Fibroblast of peridontal ligament (primary cell): ENCODE data around the gene CAMK2G.
"Not testable (repeated sequence)": the region's sequence is repeated elsewhere in the genome, so short reads cannot be mapped to it uniquely, and the experiment has no call there.

Experiments
- DNase-seq: peaks from one replicate; pipeline ENCODE4 v3.0.0-alpha.2; 2010; ENCODE audit errors: extremely low read depth

The CAMK2G gene

DNA sequence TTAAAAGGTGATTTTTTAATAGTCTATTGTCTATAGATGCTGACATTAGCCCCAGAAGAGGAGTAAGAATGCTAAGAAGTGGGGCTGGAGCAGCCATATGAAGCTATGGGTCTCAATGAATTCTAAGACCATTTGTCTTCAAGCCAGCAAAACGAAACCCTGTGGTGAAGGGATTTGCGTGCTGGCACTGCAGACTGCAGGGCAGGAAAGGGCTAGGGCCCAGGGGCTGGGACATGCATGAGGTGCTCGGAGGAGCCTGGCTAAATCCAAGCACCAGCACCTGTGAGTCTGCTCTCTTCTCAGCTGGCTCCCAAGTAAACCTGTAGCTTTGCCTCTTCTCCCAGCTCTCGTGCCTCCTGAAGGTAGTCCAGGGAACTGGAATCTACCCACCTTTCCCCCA lies 61.7 kb downstream of the CAMK2G start:
- DNase-seq, result no peak

- peak; percentile 28 for DNase-seq
These were observed 63.5 kb downstream of the CAMK2G start for GRCh38 chr10:73810735-73811465.

DNA sequence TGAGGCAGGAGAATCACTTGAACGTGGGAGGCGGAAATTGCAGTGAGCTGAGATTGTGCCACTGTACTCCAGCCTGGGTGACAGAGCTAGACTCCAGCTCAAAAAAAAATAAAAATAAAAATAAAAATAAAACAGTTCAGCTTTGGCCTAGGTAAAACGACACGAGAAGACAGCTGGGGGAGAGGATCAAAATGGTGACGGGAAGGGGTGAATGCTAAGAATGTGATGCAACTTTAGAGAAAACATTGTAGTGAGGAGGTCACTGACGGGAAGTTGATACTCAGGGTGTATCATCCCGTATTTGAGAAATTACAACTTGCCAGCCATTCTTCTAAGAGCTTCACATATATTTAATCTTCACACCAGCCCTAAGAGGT lies 64.0 kb downstream of the CAMK2G start:
- DNase-seq, result peak; percentile 40

- DNase-seq, result no peak
These were observed 65.1 kb downstream of the CAMK2G start for GRCh38 chr10:73809061-73809818.

DNA sequence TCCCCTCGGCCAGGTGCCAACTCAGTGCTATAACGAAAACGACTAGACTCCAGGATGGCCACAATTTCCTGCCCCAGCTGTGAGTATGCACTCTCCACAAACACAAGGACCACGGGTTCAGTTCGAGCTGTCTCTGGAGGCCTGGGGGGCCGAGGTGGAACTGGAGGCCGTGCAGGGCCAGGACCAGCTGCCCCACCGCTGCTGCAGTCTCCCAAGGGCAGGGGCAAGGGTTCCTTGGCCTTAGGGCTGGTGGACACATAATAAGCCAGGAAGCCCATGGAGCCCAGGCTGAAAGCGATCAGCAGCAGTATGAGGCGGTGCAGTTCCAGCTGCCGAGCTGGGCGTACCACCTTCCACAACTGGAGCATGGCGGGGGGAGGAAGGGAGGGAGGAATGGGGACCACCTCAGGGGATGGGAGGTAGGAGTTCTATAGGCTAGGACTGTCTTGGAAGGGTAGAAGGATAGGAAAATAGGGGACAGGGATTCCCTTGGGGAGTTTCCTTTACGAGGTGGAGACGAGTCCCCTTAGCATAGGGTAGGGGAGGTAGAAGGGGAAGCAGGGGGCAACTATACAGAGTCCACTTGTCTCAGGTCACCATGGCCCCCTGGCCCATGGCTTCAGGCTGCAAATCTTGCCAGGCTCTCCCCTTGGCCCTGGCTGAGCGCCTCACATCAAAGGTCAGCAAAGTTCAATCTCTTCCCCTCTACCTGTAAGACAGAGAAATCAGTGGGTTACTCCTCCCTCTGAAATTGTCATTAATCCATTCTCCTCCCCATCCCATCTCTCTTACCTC lies 66.1 kb downstream of the CAMK2G start:
- no peak for DNase-seq

- DNase-seq, result no peak
These were observed 66.9 kb downstream of the CAMK2G start for GRCh38 chr10:73807471-73807870.

GRCh38 chr10:73806176-73806950 lies 68.0 kb downstream of the CAMK2G start:
- DNase-seq, result no peak

DNA sequence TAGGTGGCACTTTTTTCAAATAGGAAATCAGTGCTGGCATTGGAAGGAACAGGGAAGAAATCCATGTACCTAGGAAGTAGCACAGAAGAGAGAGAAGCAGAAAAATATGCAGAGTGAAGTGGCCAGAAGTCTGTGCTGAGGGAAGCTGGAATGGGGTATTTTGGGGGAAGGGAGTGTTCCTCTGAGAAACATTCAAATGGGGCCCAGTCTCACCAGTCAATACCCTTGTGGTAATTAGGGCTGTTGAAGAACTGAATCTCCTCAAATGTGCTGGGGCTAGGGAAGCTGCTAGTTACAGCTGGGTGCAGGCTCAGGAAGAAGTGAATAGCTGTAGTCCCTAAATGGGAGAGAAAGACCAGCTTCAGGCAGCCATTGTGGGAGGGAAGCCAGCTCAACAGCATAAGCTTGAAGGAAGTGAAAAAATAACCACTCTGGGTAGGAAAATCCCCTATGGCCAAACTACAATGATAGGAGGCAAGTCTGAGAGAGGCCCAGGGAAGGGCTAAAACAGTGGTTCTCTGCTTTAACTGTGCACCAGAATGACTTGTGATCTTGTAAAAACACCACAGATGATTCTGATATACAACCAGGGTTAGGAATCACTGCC lies 70.6 kb downstream of the CAMK2G start:
- DNase-seq, result no peak

- DNase-seq, result no peak
These were observed 71.9 kb downstream of the CAMK2G start for GRCh38 chr10:73802276-73802991.

DNA sequence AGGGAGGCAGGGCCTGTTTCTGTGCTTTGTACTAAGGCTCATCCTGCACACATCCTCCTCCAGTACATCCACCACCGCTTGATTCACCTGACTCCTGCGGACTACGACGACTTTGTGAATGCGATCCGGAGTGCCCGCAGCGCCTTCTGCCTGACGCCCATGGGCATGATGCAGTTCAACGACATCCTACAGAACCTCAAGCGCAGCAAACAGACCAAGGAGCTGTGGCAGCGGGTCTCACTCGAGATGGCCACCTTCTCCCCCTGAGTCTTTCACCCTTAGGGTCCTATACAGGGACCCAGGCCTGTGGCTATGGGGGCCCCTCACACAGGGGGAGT lies 73.1 kb downstream of the CAMK2G start:
- no peak for DNase-seq

- DNase-seq, result no peak
These were observed 73.6 kb downstream of the CAMK2G start for GRCh38 chr10:73800560-73801252.

DNA sequence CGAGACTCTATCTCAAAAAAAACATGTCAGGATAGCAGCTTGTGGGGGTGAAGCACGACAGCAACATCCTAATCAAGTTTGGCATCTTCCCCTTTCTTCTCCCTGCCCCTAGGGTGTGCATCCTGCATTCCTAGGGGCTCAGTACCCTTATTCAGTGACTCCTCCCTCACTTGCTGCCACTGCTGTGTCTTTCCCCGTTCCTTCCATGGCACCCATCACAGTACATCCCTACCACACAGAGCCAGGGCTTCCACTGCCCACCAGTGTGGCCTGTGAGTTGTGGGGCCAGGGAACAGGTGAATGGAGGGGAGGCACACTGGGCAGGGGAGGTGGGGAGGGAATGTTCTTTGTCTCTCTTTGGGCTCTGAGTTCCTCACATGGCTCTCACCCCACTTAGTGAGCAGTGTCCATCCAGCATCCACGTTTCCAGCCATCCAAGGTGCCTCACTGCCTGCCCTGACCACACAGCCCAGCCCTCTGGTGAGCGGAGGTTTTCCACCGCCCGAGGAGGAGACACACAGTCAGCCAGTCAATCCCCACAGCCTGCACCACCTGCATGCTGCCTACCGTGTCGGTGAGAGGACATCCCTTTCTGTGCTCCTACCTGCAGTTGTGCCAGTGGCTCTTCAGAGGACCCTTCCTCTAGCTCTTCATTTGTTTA lies 74.3 kb downstream of the CAMK2G start:
- no peak for DNase-seq

DNA sequence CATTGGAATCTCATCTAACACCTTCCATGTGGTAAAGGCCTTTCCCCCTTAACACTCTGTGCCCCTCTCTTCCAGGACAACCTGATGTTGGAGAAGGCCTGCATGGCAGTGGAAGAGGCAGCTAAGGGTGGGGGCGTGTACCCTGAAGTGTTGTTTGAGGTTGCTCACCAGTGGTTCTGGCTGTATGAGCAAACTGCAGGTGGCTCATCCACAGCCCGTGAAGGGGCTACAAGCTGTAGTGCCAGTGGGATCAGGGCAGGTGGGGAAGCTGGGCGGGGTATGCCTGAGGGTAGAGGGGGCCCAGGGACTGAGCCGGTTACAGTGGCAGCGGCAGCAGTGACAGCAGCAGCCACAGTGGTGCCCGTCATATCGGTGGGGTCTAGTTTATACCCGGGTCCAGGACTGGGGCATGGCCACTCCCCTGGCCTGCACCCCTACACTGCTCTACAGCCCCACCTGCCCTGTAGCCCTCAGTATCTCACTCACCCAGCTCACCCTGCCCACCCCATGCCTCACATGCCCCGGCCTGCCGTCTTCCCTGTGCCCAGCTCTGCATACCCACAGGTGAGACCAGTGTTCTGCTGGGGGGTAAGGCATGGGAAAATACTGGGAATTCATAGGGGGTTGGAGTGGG lies 75.3 kb downstream of the CAMK2G start:
- no peak for DNase-seq

- no peak for DNase-seq
These were observed 76.3 kb downstream of the CAMK2G start for GRCh38 chr10:73798087-73798486.

DNA sequence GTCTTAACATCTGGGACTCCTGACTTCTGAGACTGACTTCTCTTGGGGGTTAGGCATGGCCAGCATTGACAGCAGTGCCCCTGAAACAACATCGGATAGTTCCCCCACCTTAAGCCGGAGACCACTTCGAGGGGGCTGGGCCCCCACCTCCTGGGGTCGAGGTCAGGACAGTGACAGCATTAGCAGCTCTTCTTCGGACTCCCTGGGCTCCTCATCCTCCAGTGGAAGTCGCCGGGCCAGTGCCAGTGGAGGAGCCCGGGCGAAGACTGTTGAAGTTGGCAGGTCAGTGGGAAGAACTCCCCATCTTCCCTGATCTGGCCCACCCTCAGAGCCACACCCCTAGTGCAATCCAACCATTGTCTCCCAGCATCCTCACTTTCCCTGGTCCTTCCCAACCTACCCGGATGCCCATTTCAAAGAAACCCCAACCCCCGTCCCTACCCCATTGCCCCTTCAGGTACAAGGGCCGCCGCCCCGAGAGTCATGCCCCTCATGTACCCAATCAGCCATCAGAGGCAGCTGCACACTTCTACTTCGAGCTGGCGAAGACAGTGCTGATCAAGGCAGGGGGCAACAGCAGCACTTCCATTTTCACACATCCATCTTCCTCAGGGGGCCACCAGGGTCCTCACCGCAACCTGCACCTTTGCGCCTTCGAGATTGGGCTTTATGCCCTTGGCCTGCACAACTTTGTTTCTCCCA lies 76.9 kb downstream of the CAMK2G start:
- DNase-seq, result no peak

- DNase-seq, result no peak
These were observed 77.6 kb downstream of the CAMK2G start for GRCh38 chr10:73796766-73797165.

- not testable (repeated sequence) for DNase-seq
These were observed 78.3 kb downstream of the CAMK2G start for GRCh38 chr10:73796035-73796434.

DNA sequence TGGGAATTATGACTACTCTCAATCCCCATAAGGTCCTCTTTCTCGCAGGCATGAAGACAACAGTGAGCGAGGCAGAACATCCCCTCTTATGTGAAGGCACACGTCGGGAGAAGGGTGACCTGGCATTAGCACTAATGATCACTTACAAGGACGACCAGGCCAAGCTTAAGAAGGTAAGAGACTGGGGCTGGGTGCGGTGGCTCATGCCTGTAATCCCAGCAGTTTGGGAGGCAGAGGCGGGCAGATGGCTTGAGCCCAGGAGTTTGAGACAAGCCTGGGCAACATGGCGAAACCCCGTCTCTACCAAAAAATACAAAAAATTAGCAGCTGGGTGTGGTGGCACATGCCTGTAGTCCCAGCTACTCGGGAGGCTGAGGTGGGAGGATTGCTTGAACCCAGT lies 78.9 kb downstream of the CAMK2G start:
- not testable (repeated sequence) for DNase-seq

GRCh38 chr10:73793456-73793855 lies 80.9 kb downstream of the CAMK2G start:
- no peak for DNase-seq
